Tibial nerve (tissue), 4 donors: ENCODE data around the gene TGM2.
A peak's percentile ranks its signal among the peaks of the same experiment; 100 is the strongest.

ENCODE experiments used
- CTCF ChIP-seq, 5 experiments: fragments of 200-600 bp in 3 of 5; fragments of 450-650 bp in 2 of 5; sonication (generic) in 3 of 5; IDR thresholded peaks; one replicate each; pipeline ENCODE4 v1.5.1; 2016 to 2019; ENCODE audit warnings: antibody characterized with exemption in 5 of 5, mild to moderate bottlenecking in 3 of 5, moderate library complexity in 2 of 5
- EP300 ChIP-seq, 2 donors: sonication (generic); formaldehyde crosslinking; IDR thresholded peaks; one replicate each; pipeline ENCODE4 v1.6.1; 2017; ENCODE audit warnings: antibody characterized with exemption in 2 of 2, mild to moderate bottlenecking in 1 of 2

GRCh38 chr20:38165089-38165965 is at the start of gene TGM2:
- peak; percentile 78 to 90 (median 79) for TF ChIP-seq CTCF (IDR thresholded peaks at IDR 0.05)
- no peak for TF ChIP-seq EP300 (IDR thresholded peaks at IDR 0.05)
